ENCODE results near the gene SYT1.

Gene SYT1

GRCh38 chr12:79407671-79408622 lies 543.4 kb downstream of the SYT1 start:
- peak overlapping the region; percentile 42; the same call in 1 of the 2 replicates for H3K4me3 ChIP-seq (ENCODE audit: low read depth, low read length)
- peak overlapping the region; percentile 87 for H2AFZ ChIP-seq (ENCODE audit: low read length, unreplicated experiment)
- H3K4me1 ChIP-seq (ENCODE audit: control insufficient read depth, insufficient read depth, low read length, unreplicated experiment): peaks cover 40% of the 10 kb centered on the region
- no peaks in the 10 kb centered on the region for H3K79me2 ChIP-seq (ENCODE audit: control insufficient read depth, insufficient read depth, low read length, unreplicated experiment)
- no peaks in the 10 kb centered on the region for H3K36me3 ChIP-seq (ENCODE audit: insufficient read depth, low read length)
- peak overlapping the region; percentile 57 for H3K27ac ChIP-seq (ENCODE audit: low read depth, low read length)
- no peaks in the 10 kb centered on the region for H3K27me3 ChIP-seq (ENCODE audit: insufficient read depth, low read length)

GRCh38 chr12:79408689-79409088 lies 544.1 kb downstream of the SYT1 start:
- no peaks in the 10 kb centered on the region for H3K79me2 ChIP-seq (ENCODE audit: control insufficient read depth, insufficient read depth, low read length, unreplicated experiment)
- no peak overlapping the region for H2AFZ ChIP-seq (ENCODE audit: low read length, unreplicated experiment)
- peak overlapping the region; percentile 57 for H3K27ac ChIP-seq (ENCODE audit: low read depth, low read length)
- peaks cover 37% of the 10 kb centered on the region for H3K4me1 ChIP-seq (ENCODE audit: control insufficient read depth, insufficient read depth, low read length, unreplicated experiment)
- no peak overlapping the region for H3K4me3 ChIP-seq (ENCODE audit: low read depth, low read length)
- H3K36me3 ChIP-seq (ENCODE audit: insufficient read depth, low read length): no peaks in the 10 kb centered on the region
- H3K27me3 ChIP-seq (ENCODE audit: insufficient read depth, low read length): no peaks in the 10 kb centered on the region

- H3K4me3 ChIP-seq (ENCODE audit: low read depth, low read length): peak overlapping the region; percentile 3; the same call in 1 of the 2 replicates
- H3K27me3 ChIP-seq (ENCODE audit: insufficient read depth, low read length): no peaks in the 10 kb centered on the region
- H3K36me3 ChIP-seq (ENCODE audit: insufficient read depth, low read length): no peaks in the 10 kb centered on the region
- H2AFZ ChIP-seq (ENCODE audit: low read length, unreplicated experiment): peak overlapping the region; percentile 24
- no peaks in the 10 kb centered on the region for H3K79me2 ChIP-seq (ENCODE audit: control insufficient read depth, insufficient read depth, low read length, unreplicated experiment)
- peak overlapping the region; percentile 37 for H3K27ac ChIP-seq (ENCODE audit: low read depth, low read length)
- H3K4me1 ChIP-seq (ENCODE audit: control insufficient read depth, insufficient read depth, low read length, unreplicated experiment): peaks cover 37% of the 10 kb centered on the region
Observed at GRCh38 chr12:79409562-79409961, 545.0 kb downstream of the SYT1 start.

DNA sequence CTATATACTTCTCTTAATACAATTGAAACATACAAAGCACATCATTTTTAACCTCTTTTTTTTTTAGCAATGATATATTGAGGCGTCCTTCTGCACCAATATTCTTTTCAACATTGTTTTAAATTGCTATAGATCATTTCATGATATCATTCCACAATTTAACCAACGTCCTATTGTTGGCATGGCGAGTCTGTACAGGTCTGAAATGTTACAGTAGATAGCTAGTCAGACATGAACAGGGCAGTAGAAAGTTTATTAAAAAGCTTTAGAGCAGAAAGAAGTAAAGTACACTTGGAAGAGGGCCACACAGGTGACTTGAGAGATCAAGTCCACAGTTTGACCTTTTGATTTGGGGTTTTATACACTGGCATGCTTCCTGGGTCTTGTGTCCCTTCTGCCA lies 547.2 kb downstream of the SYT1 start:
- peaks cover 44% of the 10 kb centered on the region for H3K4me1 ChIP-seq (ENCODE audit: control insufficient read depth, insufficient read depth, low read length, unreplicated experiment)
- H3K36me3 ChIP-seq (ENCODE audit: insufficient read depth, low read length): no peaks in the 10 kb centered on the region
- no peaks in the 10 kb centered on the region for H3K79me2 ChIP-seq (ENCODE audit: control insufficient read depth, insufficient read depth, low read length, unreplicated experiment)
- no peak overlapping the region for H2AFZ ChIP-seq (ENCODE audit: low read length, unreplicated experiment)
- no peak overlapping the region for H3K4me3 ChIP-seq (ENCODE audit: low read depth, low read length)
- H3K27ac ChIP-seq (ENCODE audit: low read depth, low read length): no peak overlapping the region
- no peaks in the 10 kb centered on the region for H3K27me3 ChIP-seq (ENCODE audit: insufficient read depth, low read length)

GRCh38 chr12:79413796-79414195 lies 549.2 kb downstream of the SYT1 start:
- no peak overlapping the region for H2AFZ ChIP-seq (ENCODE audit: low read length, unreplicated experiment)
- peaks cover 25% of the 10 kb centered on the region for H3K4me1 ChIP-seq (ENCODE audit: control insufficient read depth, insufficient read depth, low read length, unreplicated experiment)
- no peaks in the 10 kb centered on the region for H3K27me3 ChIP-seq (ENCODE audit: insufficient read depth, low read length)
- no peak overlapping the region for H3K4me3 ChIP-seq (ENCODE audit: low read depth, low read length)
- no peaks in the 10 kb centered on the region for H3K79me2 ChIP-seq (ENCODE audit: control insufficient read depth, insufficient read depth, low read length, unreplicated experiment)
- H3K36me3 ChIP-seq (ENCODE audit: insufficient read depth, low read length): no peaks in the 10 kb centered on the region
- H3K27ac ChIP-seq (ENCODE audit: low read depth, low read length): no peak overlapping the region

GRCh38 chr12:79414252-79414651 lies 549.7 kb downstream of the SYT1 start:
- Histone ChIP-seq H3K27me3 (ENCODE audit: insufficient read depth, low read length) (no peaks in the 10 kb centered on the region), H2AFZ (ENCODE audit: low read length, unreplicated experiment) (no peak overlapping the region), H3K36me3 (ENCODE audit: insufficient read depth, low read length) (no peaks in the 10 kb centered on the region), H3K4me1 (ENCODE audit: control insufficient read depth, insufficient read depth, low read length, unreplicated experiment) (peaks cover 23% of the 10 kb centered on the region), H3K4me3 (ENCODE audit: low read depth, low read length) (no peak overlapping the region), H3K79me2 (ENCODE audit: control insufficient read depth, insufficient read depth, low read length, unreplicated experiment) (no peaks in the 10 kb centered on the region), H3K27ac (ENCODE audit: low read depth, low read length) (no peak overlapping the region)

GRCh38 chr12:79415321-79415720 lies 550.7 kb downstream of the SYT1 start:
- Histone ChIP-seq H2AFZ (ENCODE audit: low read length, unreplicated experiment) (no peak overlapping the region), H3K27me3 (ENCODE audit: insufficient read depth, low read length) (no peaks in the 10 kb centered on the region), H3K27ac (ENCODE audit: low read depth, low read length) (no peak overlapping the region), H3K79me2 (ENCODE audit: control insufficient read depth, insufficient read depth, low read length, unreplicated experiment) (no peaks in the 10 kb centered on the region), H3K36me3 (ENCODE audit: insufficient read depth, low read length) (no peaks in the 10 kb centered on the region), H3K4me3 (ENCODE audit: low read depth, low read length) (no peak overlapping the region), H3K4me1 (ENCODE audit: control insufficient read depth, insufficient read depth, low read length, unreplicated experiment) (peaks cover 22% of the 10 kb centered on the region)

GRCh38 chr12:79415746-79416435 lies 551.3 kb downstream of the SYT1 start:
- Histone ChIP-seq H3K36me3 (ENCODE audit: insufficient read depth, low read length) (no peaks in the 10 kb centered on the region), H3K27ac (ENCODE audit: low read depth, low read length) (no peak overlapping the region; the same call in 1 of the 2 replicates), H3K79me2 (ENCODE audit: control insufficient read depth, insufficient read depth, low read length, unreplicated experiment) (no peaks in the 10 kb centered on the region), H3K27me3 (ENCODE audit: insufficient read depth, low read length) (no peaks in the 10 kb centered on the region), H2AFZ (ENCODE audit: low read length, unreplicated experiment) (no peak overlapping the region), H3K4me1 (ENCODE audit: control insufficient read depth, insufficient read depth, low read length, unreplicated experiment) (peaks cover 28% of the 10 kb centered on the region), H3K4me3 (ENCODE audit: low read depth, low read length) (no peak overlapping the region)

GRCh38 chr12:79420146-79420618 lies 555.6 kb downstream of the SYT1 start:
- no peaks in the 10 kb centered on the region for H3K36me3 ChIP-seq (ENCODE audit: insufficient read depth, low read length)
- no peaks in the 10 kb centered on the region for H3K79me2 ChIP-seq (ENCODE audit: control insufficient read depth, insufficient read depth, low read length, unreplicated experiment)
- H3K4me1 ChIP-seq (ENCODE audit: control insufficient read depth, insufficient read depth, low read length, unreplicated experiment): peaks cover 67% of the 10 kb centered on the region
- H3K4me3 ChIP-seq (ENCODE audit: low read depth, low read length): no peak overlapping the region
- H3K27ac ChIP-seq (ENCODE audit: low read depth, low read length): peak overlapping the region; percentile 95
- H3K27me3 ChIP-seq (ENCODE audit: insufficient read depth, low read length): no peaks in the 10 kb centered on the region
- H2AFZ ChIP-seq (ENCODE audit: low read length, unreplicated experiment): peak overlapping the region; percentile 61

GRCh38 chr12:79421236-79421740 lies 556.7 kb downstream of the SYT1 start:
- Histone ChIP-seq H3K79me2 (ENCODE audit: control insufficient read depth, insufficient read depth, low read length, unreplicated experiment) (no peaks in the 10 kb centered on the region), H3K27ac (ENCODE audit: low read depth, low read length) (peak overlapping the region; percentile 95), H2AFZ (ENCODE audit: low read length, unreplicated experiment) (no peak overlapping the region), H3K4me1 (ENCODE audit: control insufficient read depth, insufficient read depth, low read length, unreplicated experiment) (peaks cover 60% of the 10 kb centered on the region), H3K27me3 (ENCODE audit: insufficient read depth, low read length) (no peaks in the 10 kb centered on the region), H3K4me3 (ENCODE audit: low read depth, low read length) (no peak overlapping the region), H3K36me3 (ENCODE audit: insufficient read depth, low read length) (no peaks in the 10 kb centered on the region)

All from ACC112 (cell line).